Natural killer cell (primary cell): ENCODE data around the gene GSN. TPM values are rescaled to one million over a fixed set of nuclear protein-coding genes. Genes with fewer than 3 reads are reported as not detected.

Experiments used
- ATAC-seq, 3 donors: fragments of 150-1000 bp in 2 of 3; fragments of 200-7000 bp in 1 of 3; cut with Tn5 transposase; 1 replicate in 1 of 3; 2 replicates in 2 of 3; pipeline ENCODE4 v1.10.0; 2021; ENCODE audit warnings: mild to moderate bottlenecking in 2 of 3, moderate library complexity in 2 of 3
- DNase-seq, 2 donors: peaks; one replicate each; pipeline versions ENCODE4 v3.0.0 to v3.0.0-alpha.2; 2013 to 2021; ENCODE audit warnings: mixed read lengths in 1 of 2
- H3K27ac ChIP-seq: one replicate; pipeline ENCODE4 v1.5.1; 2013; ENCODE audit warnings: mild to moderate bottlenecking, low read length
- H3K27me3 ChIP-seq: one replicate; pipeline ENCODE4 v1.6.1; 2013; ENCODE audit warnings: low read length; ENCODE audit not compliant: control insufficient read depth, insufficient read depth
- H3K36me3 ChIP-seq: one replicate; pipeline ENCODE4 v1.6.1; 2013; ENCODE audit warnings: low read length; ENCODE audit not compliant: control insufficient read depth, insufficient read depth
- H3K4me1 ChIP-seq: one replicate; pipeline ENCODE4 v1.6.1; 2013; ENCODE audit warnings: low read length; ENCODE audit not compliant: control insufficient read depth, insufficient read depth
- H3K4me3 ChIP-seq: one replicate; pipeline ENCODE4 v1.5.1; 2013; ENCODE audit warnings: low read length
- H3K9me3 ChIP-seq: one replicate; pipeline ENCODE4 v1.6.1; 2013; ENCODE audit warnings: low read length; ENCODE audit not compliant: control insufficient read depth, insufficient read depth
- H3K27ac Mint-ChIP-seq, 2 donors: one replicate each; pipeline ENCODE4 v1.8.0; 2022; ENCODE audit warnings: mild to moderate bottlenecking in 2 of 2, mixed read lengths in 2 of 2, moderate library complexity in 1 of 2
- H3K27me3 Mint-ChIP-seq, 2 donors: one replicate each; pipeline ENCODE4 v1.8.0; 2022; ENCODE audit warnings: low read depth in 2 of 2, mixed read lengths in 2 of 2
- H3K36me3 Mint-ChIP-seq: one replicate; pipeline ENCODE4 v1.8.0; 2022; ENCODE audit warnings: mixed read lengths
- H3K4me1 Mint-ChIP-seq, 2 donors: one replicate each; pipeline ENCODE4 v1.8.0; 2022; ENCODE audit warnings: mixed read lengths in 2 of 2
- H3K4me3 Mint-ChIP-seq: one replicate; pipeline ENCODE4 v1.8.0; 2022; ENCODE audit warnings: mild to moderate bottlenecking, moderate library complexity, mixed read lengths
- H3K9me3 Mint-ChIP-seq, 2 donors: one replicate each; pipeline ENCODE4 v1.8.0; 2022; ENCODE audit warnings: mixed read lengths in 2 of 2
- WGBS: methylation state at CpG from one replicate; pipeline ENCODE4 v1.1.7; 2013; ENCODE audit warnings: missing lambda C conversion rate; ENCODE audit not compliant: insufficient coverage; 5-methylcytosine and 5-hydroxymethylcytosine counted together
- intact Hi-C: fragments of 100-400 bp; cut with micrococcal nuclease; formaldehyde crosslinking; loops from one replicate; pipeline ENCODE4 v1.14.2; 2022
- total RNA-seq, 4 donors: library from RNA; stranded (reverse); fragments of 120-200 nt in 1 of 4; gene quantifications; one replicate each; pipeline versions ENCODE4 v1.2.3 to v1.2.4, GENCODE V29; 2013 to 2022
- TF ChIP-seq, protein P1 (sequence below): fragments of 200-600 bp; IDR thresholded peaks from one replicate; pipeline ENCODE4 v1.8.0; 2022; ENCODE audit warnings: antibody characterized with exemption

Gene GSN
- total RNA-seq, 3 donors from 2014 or later (not counting 1 experiment from before 2014, with no cell fraction given): 92.9 to 103 (median 103) TPM

DNA sequence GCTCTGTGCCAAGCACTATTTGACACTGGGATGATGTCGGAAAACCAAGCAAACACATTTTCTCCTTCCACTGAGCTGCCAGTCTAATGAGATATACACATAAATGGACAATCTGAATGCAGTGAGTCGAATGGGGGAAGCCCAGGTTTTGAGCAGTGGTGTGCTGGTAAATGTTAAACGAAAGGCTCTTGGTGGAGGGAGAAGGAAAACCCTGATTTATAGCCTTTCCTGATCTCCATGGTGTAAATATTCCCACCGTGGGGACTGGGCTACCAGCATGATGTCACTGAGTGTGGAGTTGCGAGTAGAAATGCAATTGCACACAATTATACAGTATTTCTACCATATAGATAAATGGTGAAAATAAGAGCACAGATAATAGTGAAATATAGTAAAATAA lies 5.0 kb upstream of the GSN start:
- Mint-ChIP-seq H3K36me3 (no peaks in the 10 kb centered on the region), H3K4me3 (no peak overlapping the region), H3K27ac (no peak overlapping the region), H3K27me3 (peaks cover 2 to 6% of the 10 kb centered on the region in 2 donors), H3K9me3 (no peaks in the 10 kb centered on the region), H3K4me1 (peaks cover 7% of the 10 kb centered on the region in 2 donors)
- DNase-seq (no peak), ATAC-seq (no peak)
- H3K9me3 ChIP-seq: no peaks in the 10 kb centered on the region
- peaks cover 7% of the 10 kb centered on the region for H3K4me1 ChIP-seq
- intact Hi-C loops: no loop called here
- H3K4me3 ChIP-seq: no peak overlapping the region
- no peaks in the 10 kb centered on the region for H3K27me3 ChIP-seq
- TF ChIP-seq, protein P1, sequence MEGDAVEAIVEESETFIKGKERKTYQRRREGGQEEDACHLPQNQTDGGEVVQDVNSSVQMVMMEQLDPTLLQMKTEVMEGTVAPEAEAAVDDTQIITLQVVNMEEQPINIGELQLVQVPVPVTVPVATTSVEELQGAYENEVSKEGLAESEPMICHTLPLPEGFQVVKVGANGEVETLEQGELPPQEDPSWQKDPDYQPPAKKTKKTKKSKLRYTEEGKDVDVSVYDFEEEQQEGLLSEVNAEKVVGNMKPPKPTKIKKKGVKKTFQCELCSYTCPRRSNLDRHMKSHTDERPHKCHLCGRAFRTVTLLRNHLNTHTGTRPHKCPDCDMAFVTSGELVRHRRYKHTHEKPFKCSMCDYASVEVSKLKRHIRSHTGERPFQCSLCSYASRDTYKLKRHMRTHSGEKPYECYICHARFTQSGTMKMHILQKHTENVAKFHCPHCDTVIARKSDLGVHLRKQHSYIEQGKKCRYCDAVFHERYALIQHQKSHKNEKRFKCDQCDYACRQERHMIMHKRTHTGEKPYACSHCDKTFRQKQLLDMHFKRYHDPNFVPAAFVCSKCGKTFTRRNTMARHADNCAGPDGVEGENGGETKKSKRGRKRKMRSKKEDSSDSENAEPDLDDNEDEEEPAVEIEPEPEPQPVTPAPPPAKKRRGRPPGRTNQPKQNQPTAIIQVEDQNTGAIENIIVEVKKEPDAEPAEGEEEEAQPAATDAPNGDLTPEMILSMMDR: no peak
- 82% methylated on average over 2 of the region's 5 CpGs for WGBS
- H3K36me3 ChIP-seq: no peaks in the 10 kb centered on the region
- H3K27ac ChIP-seq: no peak overlapping the region

DNA sequence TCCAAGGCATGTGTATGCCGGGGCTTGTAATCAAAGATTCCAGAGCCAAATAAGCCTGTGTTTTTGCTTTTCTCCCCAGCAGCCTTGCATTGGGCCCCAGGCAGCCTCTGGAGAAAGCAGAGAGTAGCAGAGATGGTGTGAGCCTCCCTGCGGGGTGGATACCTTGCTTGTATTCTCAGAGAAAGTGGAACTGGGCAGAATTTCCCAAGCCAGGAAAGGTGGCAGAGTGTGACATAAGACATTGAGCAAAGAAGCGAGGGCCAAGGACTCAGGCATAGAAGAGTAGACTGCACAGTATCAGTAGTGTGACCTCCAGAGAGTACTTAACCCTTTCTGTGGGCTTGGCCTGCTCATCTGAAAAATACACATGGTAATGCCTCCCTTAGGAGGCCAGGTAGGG lies 1.6 kb upstream of the GSN start:
- DNase-seq (no peak), ATAC-seq (no peak)
- no peaks in the 10 kb centered on the region for H3K27me3 ChIP-seq
- H3K9me3 Mint-ChIP-seq: no peaks in the 10 kb centered on the region
- peaks cover 38 to 40% of the 10 kb centered on the region in 2 donors for H3K4me1 Mint-ChIP-seq
- peak overlapping the region; percentile 72 for H3K4me3 Mint-ChIP-seq
- H3K4me1 ChIP-seq: peaks cover 39% of the 10 kb centered on the region
- TF ChIP-seq, protein P1: no peak
- no peak overlapping the region for H3K27ac Mint-ChIP-seq
- no peak overlapping the region for H3K4me3 ChIP-seq
- no peaks in the 10 kb centered on the region for H3K36me3 ChIP-seq
- no peaks in the 10 kb centered on the region for H3K9me3 ChIP-seq
- H3K27ac ChIP-seq: no peak overlapping the region
- H3K36me3 Mint-ChIP-seq: no peaks in the 10 kb centered on the region
- 93% methylated on average over 3 of the region's 3 CpGs for WGBS
- intact Hi-C loops: no loop called here
- H3K27me3 Mint-ChIP-seq: no peaks in the 10 kb centered on the region

DNA sequence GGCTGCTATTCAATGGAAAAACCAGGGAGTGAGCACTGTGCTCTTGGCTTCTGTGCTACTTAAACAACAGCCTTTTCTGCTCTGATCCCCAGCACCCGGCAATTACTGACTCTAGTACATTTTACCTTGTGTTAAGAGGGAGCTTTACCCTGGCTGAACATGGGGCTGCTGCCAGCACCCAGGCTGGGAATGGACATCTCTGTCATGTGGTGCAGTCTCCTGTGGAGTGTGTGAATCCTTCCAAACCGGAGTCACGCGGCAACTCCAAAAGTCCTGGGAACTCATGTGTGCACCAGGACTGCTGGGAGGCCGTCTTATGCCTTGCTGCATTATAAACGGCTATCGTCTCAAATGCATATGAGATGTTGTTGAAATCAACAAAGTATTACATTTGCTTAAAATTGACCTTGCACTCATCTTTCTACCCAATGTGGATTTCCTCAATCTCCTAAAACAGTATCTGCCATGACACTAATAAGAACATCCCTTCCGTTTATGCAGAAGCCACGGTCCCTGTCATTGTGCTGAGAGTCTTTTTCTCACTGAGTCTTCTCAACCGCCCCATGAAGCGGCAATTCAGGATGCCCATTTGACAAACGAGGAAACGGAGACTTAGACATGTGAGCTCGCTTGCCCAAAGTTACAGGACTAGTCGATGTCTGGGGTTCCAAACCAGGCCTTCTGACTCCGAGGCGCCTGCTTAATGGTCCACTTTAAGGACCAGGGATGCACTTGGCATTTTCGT lies 884 bp upstream of the GSN start:
- no peak overlapping the region for H3K27ac ChIP-seq
- H3K27ac Mint-ChIP-seq: peak overlapping the region in 1 of 2 donors; percentile 93
- DNase-seq (no peak), ATAC-seq (no peak)
- peaks cover 45 to 47% of the 10 kb centered on the region in 2 donors for H3K4me1 Mint-ChIP-seq
- H3K27me3 Mint-ChIP-seq: no peaks in the 10 kb centered on the region
- no peaks in the 10 kb centered on the region for H3K36me3 ChIP-seq
- TF ChIP-seq, protein P1: no peak
- H3K4me3 Mint-ChIP-seq: peak overlapping the region; percentile 85
- no peaks in the 10 kb centered on the region for H3K9me3 ChIP-seq
- H3K4me1 ChIP-seq: peaks cover 47% of the 10 kb centered on the region
- no peaks in the 10 kb centered on the region for H3K27me3 ChIP-seq
- whole genome bisulfite sequencing: 93% methylated on average over 18 of the region's 18 CpGs
- H3K4me3 ChIP-seq: peak overlapping the region; percentile 57
- intact Hi-C loops: no loop called here
- no peaks in the 10 kb centered on the region for H3K36me3 Mint-ChIP-seq
- no peaks in the 10 kb centered on the region for H3K9me3 Mint-ChIP-seq

- H3K27ac ChIP-seq: no peak overlapping the region
- Mint-ChIP-seq H3K36me3 (no peaks in the 10 kb centered on the region), H3K27ac (peak overlapping the region; percentile 83 to 93), H3K9me3 (no peaks in the 10 kb centered on the region), H3K27me3 (no peaks in the 10 kb centered on the region), H3K4me3 (peak overlapping the region; percentile 94), H3K4me1 (peaks cover 58 to 59% of the 10 kb centered on the region in 2 donors)
- no peak for DNase-seq
- intact Hi-C loops: no loop called here
- no peaks in the 10 kb centered on the region for H3K27me3 ChIP-seq
- no peaks in the 10 kb centered on the region for H3K36me3 ChIP-seq
- peak; percentile 9 to 52 (median 14) for ATAC-seq
- H3K9me3 ChIP-seq: no peaks in the 10 kb centered on the region
- H3K4me1 ChIP-seq: peaks cover 59% of the 10 kb centered on the region
- WGBS: 4% methylated on average over 5 of the region's 5 CpGs
- peak overlapping the region; percentile 86 for H3K4me3 ChIP-seq
- TF ChIP-seq, protein P1: no peak
Measured at GRCh38 chr9:121268598-121268850, 562 bp downstream of the GSN start.
